Stimulated activated CD8-positive, alpha-beta memory T cell treated with anti-CD3 and anti-CD28 coated beads, Interleukin-15, amount 100 ng/mL, for 1 hour (primary cell): ENCODE results near the gene CHRM4.

Source experiments
- DNase-seq: peaks from one replicate; pipeline ENCODE4 v3.0.0-alpha.2; 2020; ENCODE audit warnings: low read depth

Gene CHRM4

DNA sequence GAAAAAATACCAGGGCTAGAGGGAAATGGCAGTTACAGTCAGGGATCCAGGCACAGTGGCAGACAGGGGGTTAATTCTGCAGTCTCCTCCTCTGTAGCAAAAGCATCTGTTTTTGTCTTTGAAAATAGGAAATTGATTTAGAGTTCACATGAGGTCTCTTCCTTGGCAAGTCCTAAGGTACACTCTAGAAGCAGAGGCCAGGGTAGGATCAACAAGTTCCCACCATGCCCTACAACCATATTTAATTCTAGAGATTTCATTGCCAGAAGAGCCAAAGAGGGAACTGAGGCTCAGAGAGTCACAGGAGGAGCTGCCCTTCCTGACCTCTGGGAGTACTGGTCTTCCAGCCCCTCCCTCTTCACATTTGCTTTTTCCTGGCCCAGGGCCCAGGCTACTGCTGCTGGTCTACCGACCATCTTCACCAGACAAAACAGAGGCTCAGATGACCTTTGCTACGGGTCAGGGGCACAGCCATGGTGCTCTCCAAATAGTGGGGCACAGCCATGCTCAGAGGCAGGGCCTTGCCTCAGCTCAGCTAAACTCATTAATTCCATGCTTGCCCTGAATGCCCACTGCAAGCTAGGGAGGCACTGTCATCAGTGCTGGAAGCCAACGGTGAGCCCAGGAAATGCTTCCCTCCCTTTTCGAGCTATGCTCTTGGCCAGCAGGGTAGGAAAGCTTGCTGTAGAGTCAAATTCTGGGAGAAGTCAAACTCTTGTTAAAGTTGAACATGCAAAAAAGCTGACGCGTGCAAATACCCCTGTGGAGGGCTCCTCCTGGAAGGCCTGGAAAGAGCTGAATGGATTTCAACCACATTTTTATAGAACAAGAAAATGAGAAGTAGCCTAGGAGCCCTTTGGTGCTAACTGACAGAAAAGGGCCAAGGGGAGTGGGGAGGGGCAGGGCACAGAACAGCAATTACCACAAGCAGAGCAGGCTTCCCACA, 11.7 kb upstream of the CHRM4 start:
- no peak for DNase-seq

DNA sequence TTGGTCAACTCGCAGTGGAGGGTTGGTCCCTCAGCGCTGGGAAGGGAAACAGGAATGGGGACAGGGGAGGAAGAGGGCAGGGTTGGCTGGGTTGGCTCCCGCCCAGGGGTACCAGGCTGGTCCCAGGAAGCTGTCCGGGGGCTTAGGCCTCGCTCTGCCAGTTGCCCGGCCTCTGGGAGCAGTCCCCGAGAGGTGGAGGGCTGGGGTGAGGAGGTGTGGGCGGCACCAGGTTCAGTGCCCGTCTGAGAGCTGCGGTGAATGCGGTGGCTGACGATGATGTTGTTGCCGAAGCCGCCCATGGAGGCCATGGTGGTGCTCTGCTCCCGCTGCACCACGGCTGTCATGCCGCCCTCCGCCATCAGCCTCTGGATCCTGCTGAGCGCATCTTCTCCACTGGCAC, 6.0 kb upstream of the CHRM4 start:
- DNase-seq, result no peak

DNA sequence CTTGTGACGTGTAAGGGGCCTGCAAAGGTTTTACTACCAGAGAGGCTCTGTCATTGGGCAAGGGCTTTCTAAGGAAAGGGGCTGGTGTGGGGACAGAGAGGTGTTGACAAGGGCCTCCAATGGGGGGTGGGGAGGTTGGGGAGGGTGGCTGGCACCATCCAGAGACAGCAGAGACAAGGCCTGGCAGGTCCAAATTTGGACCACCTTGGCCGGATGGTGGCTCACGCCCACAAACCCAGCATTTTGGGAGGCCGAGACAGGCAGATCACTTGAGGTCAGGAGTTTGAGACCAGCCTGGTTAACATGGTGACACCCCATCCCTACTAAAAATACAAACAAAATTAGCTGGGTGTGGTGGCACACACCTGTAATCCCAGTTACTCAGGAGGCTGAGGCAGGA, 2.2 kb upstream of the CHRM4 start:
- DNase-seq, result no peak

DNA sequence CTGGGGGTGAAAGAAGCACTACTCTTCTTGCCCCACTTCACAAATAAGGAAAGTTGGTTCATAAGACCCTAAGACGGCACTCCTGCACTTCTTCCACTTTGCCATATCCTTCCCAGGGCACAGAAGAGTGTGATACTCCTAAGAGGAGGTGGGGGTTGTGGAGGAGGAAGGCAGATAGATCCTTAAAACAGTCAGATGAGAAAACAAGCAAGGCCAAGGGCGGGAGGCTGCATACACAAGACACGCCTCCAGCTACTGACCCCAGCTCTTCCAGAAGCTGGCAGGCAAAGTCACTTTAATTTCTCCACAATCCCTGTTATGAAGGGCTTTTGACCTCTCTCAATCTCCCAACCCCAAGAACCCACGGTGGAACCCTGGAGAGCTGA, 1.6 kb upstream of the CHRM4 start:
- no peak for DNase-seq

DNA sequence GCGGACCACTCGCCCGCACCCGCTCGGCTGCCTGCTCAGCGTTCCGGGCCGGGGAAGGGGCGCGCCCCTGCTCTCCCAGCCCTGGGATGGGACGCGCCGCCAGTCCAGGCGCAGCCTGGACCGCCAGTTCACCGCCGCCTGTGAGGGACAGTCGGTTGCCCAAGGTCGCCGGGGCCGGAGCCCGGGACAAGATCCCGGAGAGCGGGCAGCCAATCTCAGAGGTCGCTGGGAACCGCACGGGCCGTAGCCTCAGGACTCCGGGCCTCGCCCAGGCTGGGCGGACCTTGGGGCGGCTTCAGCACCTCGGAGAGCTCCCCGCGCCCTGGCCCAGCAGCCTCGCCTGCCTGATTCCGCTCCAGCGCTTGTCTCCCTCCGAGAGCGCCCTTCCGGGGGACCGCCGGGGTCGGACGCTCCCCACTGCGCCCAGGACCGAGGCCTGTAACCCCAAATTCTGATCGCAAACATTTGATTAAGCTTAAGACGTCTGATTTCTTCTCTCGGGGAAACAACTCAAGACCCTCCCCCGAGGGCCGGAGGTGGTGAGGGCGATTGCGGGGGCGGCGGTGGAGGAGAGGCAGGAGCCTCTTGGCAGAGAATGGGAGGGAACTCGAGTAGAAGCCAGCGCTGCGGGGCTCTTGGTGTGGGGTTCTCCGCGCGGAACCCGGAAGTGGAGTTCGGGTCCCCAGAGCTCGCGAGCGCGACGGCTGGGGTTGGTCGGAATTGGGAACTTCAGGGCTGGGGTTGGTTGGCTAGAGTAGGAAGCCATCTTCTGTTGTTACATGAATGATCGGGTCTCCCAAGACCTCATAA, 1.1 kb upstream of the CHRM4 start:
- DNase-seq, result peak; percentile 54

DNA sequence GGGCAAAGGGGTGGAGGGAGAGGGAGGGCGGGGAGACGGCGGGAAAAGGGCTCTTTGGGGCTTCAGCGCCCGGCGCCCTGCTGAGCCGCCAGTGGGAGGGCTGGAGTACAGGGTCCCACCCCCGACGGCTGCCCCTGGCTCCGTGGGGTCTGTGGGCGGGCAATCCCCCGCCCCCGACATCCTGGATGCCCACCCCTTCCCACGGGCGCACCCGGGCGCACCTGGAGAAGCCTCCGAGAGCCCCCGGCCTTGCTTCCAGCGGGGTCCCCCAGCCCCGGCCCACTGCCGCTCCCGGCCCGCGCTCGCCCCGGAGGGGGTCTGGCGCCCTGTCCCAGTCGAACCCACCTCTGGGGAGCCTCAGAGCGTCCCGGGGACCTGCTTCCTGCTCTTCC, 394 bp downstream of the CHRM4 start:
- DNase-seq, result no peak

DNA sequence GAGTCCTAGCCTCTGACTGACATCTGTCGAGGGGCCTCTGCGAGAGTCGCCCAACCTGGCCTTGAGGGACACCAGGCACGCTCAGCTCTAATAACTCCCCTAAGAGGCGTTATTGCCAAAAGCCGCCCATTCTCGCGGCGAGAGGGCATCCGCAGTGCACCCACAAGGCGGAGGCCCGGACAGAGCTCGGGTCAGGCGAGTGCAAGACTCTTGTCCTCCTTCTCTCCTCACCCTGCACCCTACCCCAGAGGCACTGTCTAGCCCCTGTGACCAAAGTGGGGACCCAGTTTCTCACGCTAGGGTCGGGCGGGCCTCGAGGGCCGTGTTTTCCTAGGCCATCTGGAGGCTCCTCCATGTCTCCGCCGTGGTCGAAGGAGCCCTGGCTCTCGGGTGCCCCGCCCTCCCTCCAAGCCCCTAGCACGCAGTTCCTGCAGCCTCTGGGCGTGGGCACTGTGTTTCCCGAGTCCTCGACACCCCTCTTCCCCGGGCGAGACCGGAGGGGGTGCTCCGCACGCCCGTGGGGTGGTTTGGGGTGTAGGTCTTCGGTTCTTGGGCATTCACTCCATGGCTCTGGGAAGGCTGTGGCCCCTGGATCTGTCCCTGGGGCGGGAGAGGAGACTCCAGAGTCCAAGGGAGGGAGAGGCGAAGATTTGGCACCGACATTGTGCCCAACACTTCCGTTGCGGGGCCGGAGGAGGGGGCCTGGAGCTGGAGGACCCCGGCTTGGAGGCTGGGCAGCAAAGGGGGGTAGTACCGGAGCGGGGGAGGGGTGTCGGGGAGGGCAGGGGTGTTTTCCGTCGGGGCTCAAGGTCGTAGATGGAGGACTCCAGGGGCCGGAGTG, 1.0 kb downstream of the CHRM4 start:
- no peak for DNase-seq

DNA sequence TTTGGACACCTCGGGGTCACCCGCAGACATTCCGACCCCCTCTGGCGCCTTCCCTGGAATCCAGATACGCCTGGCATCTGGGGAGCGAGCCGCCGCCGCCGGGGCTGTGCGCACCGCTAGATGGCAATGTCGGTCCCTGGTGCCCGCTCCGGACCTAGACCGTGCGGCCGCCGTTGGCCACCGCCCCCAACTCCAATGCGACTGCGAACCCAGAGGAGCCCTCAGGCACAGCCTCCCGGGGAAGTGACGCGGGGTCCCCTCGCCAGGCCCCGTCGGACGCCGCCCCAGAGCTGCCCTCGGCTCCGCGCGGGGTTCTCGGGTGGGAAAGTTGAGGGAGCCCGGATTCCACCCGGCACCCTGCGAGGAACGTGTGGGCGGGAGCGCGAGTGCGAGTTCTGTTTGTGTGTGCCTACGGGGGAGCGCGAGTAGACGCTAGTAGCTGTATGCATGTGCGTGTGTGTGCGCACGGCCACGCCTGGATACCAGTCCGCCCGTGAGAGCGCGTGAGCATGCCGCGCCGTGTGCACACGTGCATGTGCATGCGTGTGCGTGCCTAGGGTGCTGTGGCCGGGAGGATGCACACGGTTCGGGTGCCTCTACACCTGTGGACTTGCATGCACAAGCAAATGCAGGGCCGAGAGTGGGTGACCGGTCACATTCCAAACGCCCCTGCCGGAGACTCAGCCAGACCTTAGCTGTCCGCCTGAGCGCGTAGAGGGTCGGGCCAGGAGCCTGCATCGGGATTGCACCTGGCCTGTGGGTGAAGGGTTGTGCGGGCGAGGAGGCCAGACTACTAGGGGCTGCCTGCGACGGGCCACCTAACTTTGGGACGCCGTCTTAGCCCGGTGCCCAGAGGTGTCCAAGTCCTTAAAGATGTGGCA, 1.9 kb downstream of the CHRM4 start:
- no peak for DNase-seq

DNA sequence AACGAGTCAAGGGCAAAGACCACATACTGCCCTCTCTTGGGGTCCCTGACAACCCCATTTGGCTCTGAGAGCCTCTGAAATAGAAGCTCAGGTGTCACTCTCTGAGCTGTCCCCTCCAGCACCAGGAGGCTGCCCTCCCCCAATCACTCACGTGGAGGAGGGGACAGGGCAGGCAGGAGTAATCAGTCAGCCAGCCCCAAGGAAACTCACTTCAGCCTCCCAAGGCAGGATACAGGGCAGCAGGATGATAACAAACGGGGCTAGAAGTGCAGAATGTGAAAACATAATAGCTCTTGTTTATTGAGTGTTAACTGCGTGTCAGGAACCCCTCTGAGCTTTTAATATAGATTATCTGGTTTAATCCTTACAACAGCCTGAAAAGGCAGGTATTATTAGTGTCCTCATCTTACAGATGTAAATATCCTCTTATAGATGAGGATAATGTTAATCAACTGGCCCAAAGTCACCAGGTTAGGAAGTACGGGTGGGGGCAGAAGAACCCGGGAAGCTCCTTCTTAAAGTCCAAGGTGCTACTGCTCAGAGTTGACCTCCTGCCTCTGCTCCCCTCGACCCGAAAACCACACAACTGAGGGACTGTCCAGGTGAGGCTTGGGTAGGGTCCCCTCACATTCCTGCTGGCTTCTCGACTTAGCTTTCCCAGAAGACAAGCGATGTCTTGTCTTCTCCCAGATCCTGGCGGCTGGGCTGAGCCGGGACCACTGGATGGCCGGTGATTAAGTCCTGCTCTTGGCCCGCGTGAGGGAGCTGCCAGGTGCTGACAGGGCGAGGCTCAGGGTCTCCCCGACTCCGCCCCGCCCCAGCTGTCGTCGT, 2.7 kb downstream of the CHRM4 start:
- DNase-seq, result no peak

DNA sequence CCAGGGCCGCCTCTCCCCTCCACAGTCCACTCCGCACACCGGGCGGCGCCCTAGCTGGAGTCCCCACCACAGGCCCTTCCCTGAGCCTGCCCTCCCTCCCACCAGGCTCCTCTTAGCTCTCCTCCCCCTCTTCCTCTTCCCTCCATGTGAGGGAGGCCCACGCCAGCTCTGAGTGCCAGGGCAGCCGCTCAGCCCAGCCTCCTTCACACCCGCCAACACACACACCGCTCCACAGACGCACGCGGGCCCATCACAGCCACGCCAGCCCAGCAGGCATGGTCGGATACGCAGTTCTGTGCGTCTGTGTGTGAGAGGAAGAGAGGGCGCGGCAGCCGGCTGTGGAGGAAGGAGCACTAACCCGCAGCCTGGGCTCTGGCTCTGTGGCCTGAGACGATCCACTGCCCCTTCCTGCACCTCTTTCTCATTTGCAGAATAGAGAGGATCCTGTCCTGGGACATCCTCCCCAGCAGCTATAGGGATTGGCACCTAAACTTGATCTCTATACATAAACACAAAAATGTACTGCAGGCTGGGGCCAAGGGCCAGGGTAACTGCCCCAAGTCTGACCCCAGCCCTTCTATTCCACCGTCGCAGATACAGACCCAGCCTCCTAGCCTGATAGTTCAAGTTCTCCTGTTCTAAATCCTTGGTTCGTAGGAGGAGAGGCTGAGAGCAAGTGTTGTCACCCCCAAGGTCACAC, 3.5 kb downstream of the CHRM4 start:
- no peak for DNase-seq

DNA sequence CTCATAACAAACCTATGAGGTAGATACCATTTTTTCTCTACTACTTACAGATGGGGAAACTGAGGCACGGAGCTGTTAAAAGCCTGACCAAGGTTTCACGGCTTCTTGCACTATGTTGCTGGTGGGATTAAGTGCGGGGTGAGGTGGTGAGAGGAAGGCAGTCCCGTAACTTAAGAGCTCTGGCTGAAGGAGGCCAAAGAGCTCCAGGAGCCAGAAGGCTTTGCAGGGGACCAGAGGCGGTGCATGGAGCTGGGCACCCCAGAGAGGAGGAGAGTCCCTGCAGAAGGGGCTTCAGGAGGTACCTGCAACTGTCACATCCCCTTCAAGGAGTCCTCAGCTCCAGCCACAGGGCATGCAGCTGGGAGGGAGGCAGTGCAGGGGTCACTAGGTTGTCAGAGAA, 4.1 kb downstream of the CHRM4 start:
- DNase-seq, result no peak

DNA sequence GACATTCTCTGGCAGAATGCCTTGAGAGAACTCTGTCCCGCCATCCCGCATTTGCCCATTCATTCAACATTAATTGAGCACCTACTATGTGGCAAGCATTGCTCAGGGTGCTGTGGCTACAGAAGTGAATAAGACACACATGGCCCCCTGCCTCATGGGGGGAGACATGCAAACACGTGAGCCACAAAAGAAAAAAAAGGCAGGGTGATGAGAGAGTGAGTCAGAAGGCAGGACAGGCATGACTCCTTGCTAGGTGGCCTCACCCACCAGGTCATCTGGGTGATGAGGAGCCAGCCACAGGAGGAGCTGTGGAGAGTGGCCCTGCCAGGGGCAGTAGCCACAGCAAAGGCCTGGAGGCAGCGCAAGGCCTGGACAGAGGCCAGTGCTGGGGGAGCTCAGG, 4.9 kb downstream of the CHRM4 start:
- DNase-seq, result no peak

DNA sequence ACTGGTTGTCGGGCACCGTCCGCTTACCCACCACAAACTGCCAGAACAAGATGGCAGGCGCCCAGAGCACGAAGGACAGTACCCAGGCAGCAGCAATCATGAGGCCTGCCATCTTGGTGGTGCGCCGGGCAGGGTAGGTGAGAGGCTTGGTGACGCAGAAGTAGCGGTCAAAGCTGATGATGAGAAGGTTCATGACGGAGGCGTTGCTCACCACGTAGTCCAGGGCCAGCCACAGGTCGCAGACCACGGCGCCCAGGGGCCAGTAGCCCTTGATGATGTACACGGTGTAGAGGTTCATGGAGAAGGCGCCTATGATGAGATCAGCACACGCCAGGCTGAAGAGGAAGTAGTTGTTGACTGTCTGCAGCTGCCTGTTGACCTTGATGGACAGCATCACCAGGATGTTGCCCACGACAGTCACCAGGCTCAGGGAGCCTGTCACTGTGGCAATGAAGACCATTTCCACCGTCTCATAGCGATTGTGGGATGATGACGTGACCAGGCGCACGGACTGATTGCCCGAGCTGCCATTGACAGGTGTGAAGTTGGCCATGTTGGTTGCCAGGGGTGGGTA, 5.5 kb downstream of the CHRM4 start:
- DNase-seq, result no peak

DNA sequence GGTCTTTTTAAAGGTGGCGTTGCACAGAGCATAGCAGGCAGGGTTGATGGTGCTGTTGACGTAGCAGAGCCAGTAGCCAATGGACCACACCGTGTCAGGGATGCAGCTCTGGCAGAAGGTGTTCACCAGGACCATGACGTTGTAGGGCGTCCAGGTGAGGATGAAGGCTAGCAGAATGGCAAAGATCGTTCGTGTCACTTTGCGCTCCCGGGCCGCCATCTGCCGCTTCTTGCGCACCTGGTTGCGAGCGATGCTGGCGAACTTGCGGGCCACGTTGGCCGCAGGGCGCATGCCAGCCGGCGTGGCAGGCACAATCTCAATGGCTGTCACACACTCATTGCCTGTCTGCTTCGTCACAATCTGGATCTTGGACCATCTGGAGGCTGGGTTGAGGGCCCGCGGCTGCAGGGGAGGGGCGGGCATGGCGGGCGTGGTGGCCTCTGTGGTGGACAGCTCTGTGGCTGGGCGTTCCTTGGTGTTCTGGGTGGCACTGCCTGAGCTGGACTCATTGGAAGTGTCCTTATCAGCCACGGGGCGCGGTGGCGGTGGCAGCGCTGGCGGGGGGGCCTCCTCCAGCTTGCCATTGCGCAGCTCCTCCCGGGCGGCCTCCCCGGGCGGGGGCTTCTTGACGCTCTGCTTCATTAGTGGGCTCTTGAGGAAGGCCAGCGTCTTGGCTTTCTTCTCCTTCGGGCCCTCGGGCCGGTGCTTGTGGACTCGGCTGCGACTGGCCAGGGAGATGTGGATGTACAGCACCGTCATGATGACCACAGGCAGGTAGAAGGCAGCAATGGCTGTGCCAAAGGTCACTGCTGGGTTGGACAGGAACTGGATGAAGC, 6.2 kb downstream of the CHRM4 start:
- no peak for DNase-seq

DNA sequence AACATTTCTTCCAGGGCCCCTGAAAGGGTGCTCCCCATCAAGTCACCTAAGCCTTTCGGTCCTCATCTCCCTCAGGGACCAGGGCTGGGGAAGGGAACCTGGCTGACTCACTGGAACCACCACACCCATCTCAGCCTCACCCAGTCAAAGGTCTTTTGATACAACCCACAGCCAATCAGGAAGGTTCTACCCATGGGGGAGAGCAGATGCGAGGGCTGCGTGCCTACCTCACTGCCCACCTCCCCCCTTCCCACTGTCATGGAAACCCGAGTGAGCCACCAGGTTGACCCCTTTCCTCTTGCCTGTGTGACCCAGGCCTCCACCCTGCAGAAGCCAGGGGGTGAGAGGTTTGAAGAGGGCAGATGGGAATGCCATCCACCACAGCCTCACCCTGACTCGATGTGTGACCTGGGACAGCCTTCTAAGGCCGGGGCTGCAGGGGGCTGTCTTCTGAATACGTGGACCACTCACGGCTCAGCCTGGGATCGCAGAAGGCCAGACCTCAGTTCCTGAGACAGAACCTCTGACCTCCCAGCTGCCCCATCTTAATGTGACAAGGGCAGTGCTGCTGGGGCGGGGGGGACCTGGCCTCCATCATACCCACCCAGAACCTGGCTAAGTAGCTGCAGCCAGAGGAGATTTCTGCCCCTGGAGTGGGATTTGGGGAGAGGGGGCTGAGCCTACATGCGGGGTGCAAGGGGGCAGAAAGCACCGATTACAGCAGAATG, 7.4 kb downstream of the CHRM4 start:
- no peak for DNase-seq

DNA sequence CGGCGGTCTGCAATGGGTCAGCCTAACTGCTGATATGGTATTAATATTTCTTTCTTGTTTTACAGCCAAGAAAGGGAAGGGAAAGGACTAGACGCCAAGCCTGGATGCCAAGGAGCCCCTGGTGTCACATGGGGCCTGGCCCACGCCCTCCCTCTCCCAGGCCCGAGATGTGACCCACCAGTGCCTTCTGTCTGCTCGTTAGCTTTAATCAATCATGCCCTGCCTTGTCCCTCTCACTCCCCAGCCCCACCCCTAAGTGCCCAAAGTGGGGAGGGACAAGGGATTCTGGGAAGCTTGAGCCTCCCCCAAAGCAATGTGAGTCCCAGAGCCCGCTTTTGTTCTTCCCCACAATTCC, 8.2 kb downstream of the CHRM4 start:
- no peak for DNase-seq

DNA sequence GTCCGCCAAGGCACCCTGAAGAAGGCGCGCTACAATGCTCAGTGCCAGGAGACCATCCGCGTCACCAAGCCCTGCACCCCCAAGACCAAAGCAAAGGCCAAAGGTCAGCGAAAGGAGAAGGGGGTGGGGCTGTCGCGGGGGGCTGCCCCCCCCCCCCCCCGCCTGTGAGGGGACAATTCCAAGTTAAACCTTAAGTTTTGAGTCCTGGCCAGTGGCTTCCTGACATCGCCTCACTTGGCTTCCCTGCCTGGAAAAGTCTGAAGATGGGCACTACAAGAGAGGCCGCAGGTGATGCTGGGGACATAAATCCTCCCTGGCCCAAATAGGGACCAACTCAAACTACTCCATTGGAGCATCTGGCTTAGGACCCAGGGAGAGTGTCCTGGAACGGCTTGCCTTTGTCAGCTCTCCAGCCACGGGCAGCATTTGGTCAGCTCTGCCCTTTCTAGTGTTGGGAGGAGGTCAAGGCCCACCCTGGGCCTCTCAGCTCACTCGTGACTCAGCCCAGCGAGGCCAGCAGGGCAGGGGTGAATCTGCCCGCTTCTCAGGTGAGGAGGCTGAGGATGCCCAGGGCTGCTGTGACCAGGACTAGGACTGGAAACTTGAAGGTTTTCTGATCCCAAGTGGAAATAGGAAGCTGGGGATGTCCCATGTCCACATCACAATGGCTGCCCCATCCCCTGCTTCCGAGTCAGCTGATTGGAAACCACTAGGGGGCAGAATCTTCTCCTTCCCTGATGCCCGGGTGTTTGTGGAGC, 8.8 kb downstream of the CHRM4 start:
- no peak for DNase-seq
